ENCODE data around the gene LYPLAL1.

- TF ChIP-seq CTCF (optimal IDR thresholded peaks at IDR 0.05 in 1 of 3, IDR thresholded peaks at IDR 0.05 in 1 of 3, conservative IDR thresholded peaks at IDR 0.05 in 1 of 3; ENCODE audit: extremely low read depth in 1 of 3, insufficient read depth in 2 of 3, low read length in 3 of 3) (no peak), EZH2 (IDR thresholded peaks at IDR 0.05; ENCODE audit: low read length) (no peak)
Measured at GRCh38 chr1:219188331-219188803, 14.7 kb downstream of the LYPLAL1 start.
